Measurements from ENCODE around the gene DTX1. TPM values are rescaled to one million over a fixed set of nuclear protein-coding genes. Genes with fewer than 3 reads are reported as not detected.
"Not testable (repeated sequence)": the region's sequence is repeated elsewhere in the genome, so short reads cannot be mapped to it uniquely, and the experiment has no call there.

DTX1 gene
- total and polyA plus RNA-seq, 2 of the 13 experiments (the other 11 are each of a cell fraction or from before 2014, with no cell fraction given), result not detected

DNA sequence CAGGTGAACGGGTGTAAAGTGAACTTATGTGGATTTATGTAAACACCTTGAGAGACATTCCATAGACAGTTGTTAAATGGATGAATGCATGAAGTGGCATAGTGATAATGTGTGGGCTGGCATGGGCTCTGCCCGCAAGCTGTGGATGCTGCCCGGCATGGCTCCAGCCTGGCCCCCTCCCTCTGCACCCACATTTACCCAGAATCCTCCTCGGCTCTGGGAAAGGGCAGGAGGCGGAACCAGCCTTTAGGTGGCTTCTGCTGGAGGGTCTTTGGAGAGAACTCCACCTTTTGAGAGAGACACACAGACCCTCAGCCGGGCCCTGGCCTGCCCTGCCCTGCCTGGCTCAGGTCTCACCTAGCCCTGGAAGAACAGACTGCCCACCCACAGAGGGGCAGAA is 60.3 kb downstream of the DTX1 start:
- BruUV-seq (replicated peaks), result no TSS peak

DNA sequence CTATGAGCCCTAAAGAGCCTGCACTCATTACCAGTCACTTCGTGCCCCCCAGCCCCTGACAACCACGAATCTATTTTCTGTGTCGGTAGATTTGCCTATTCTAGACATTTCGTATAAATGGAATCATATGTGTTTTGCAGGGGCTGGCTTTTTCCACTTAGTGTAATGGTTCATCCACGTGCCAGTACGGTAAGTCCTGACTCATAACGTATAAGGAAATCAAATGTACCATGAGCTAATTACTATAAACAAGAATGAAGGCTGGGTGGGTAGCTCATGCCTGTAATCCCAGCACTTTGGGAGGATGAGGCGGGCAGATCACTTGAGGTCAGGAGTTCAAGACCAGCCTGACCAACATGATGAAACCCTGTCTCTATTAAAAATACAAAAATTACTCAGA is 61.2 kb downstream of the DTX1 start:
- WGBS (ENCODE audit: low lambda C conversion rate), result 14% methylated on average over 8 of the region's 8 CpGs
- H4K20me1 ChIP-seq (ENCODE audit: insufficient read depth, low read length); ATAC-seq; POLR2A ChIA-PET; FAIRE-seq; BruUV-seq (replicated peaks); H3K9ac ChIP-seq (ENCODE audit: insufficient read depth, low read depth, low read length); H3K27ac ChIP-seq (ENCODE audit: extremely low read length, insufficient read depth, low read length); intact Hi-C loops (cut with micrococcal nuclease; ENCODE audit: unreplicated experiment); H3K4me2 ChIP-seq (ENCODE audit: low read depth, low read length); in situ Hi-C loops (cut with HindIII; ENCODE audit: extremely low pct_ligation_motif_present, low pct_unique_long_range_greater_than_20kb); H3K4me3 ChIP-seq (replicated peaks in 1 of 3; ENCODE audit: insufficient read depth in 1 of 3, low read depth in 2 of 3, low read length in 3 of 3); H3K79me2 ChIP-seq (ENCODE audit: insufficient read depth, low read length); DNase-seq (ENCODE audit: low spot score); H2AFZ ChIP-seq (ENCODE audit: low read length); H3K36me3 ChIP-seq (replicated peaks in 1 of 2; ENCODE audit: control insufficient read depth in 1 of 2, insufficient read depth in 2 of 2, low read length in 2 of 2); CTCF ChIA-PET (ENCODE audit: low intra/inter-chr PET ratio, low total read pairs); H3K9me3 ChIP-seq (ENCODE audit: low read length); H3K4me1 ChIP-seq (ENCODE audit: insufficient read depth, low read length): not testable (repeated sequence)
- H3K27me3 ChIP-seq (ENCODE audit: control insufficient read depth in 1 of 2, insufficient read depth in 2 of 2, low read length in 2 of 2), result peaks cover 0 to 12% of the 10 kb centered on the region in 2 experiments; a peak in 1 of 5 replicates

More for the DNA sequence above, 60.3 kb downstream of the DTX1 start:
- Histone ChIP-seq H2AFZ (ENCODE audit: low read length) (no peak overlapping the region), H3K4me3 (replicated peaks in 1 of 3; ENCODE audit: insufficient read depth in 1 of 3, low read depth in 2 of 3, low read length in 3 of 3) (no peak overlapping the region), H3K4me1 (ENCODE audit: insufficient read depth, low read length) (no peaks in the 10 kb centered on the region), H3K27ac (ENCODE audit: extremely low read length, insufficient read depth, low read length) (no peak overlapping the region), H3K36me3 (replicated peaks in 1 of 2; ENCODE audit: control insufficient read depth in 1 of 2, insufficient read depth in 2 of 2, low read length in 2 of 2) (no peaks in the 10 kb centered on the region), H3K27me3 (ENCODE audit: control insufficient read depth in 1 of 2, insufficient read depth in 2 of 2, low read length in 2 of 2) (peaks cover 0 to 12% of the 10 kb centered on the region in 2 experiments; a peak in 1 of 5 replicates), H3K9ac (ENCODE audit: insufficient read depth, low read depth, low read length) (no peak overlapping the region), H3K9me3 (ENCODE audit: low read length) (no peaks in the 10 kb centered on the region), H4K20me1 (ENCODE audit: insufficient read depth, low read length) (no peaks in the 10 kb centered on the region), H3K79me2 (ENCODE audit: insufficient read depth, low read length) (no peaks in the 10 kb centered on the region), H3K4me2 (ENCODE audit: low read depth, low read length) (no peak overlapping the region)
- ATAC-seq, result no peak; the same call in 2 of the 3 replicates
- CTCF ChIA-PET (ENCODE audit: low intra/inter-chr PET ratio, low total read pairs), result no interaction called here
- 0% methylated on average over 2 of the region's 6 CpGs for WGBS (ENCODE audit: low lambda C conversion rate)
- FAIRE-seq, result no peak
- DNase-seq (ENCODE audit: low spot score), result no peak
- POLR2A ChIA-PET, result no interaction called here
- TF ChIP-seq ZNF143 (CRISPR knock-in tag; IDR thresholded peaks at IDR 0.05) (peak; percentile 70), SMARCE1 (IDR thresholded peaks at IDR 0.05; ENCODE audit: borderline replicate concordance) (no peak)
- in situ Hi-C loops (cut with HindIII; ENCODE audit: extremely low pct_ligation_motif_present, low pct_unique_long_range_greater_than_20kb), result no loop called here
- intact Hi-C loops (cut with micrococcal nuclease; ENCODE audit: unreplicated experiment), result no loop called here

- H3K4me1 ChIP-seq (ENCODE audit: insufficient read depth, low read length), result no peaks in the 10 kb centered on the region
- BruUV-seq (replicated peaks), result no TSS peak
- no peak for FAIRE-seq
Measured at GRCh38 chr12:113118142-113118541, 61.6 kb downstream of the DTX1 start.

More at GRCh38 chr12:113118142-113118541, 61.6 kb downstream of the DTX1 start:
- Histone ChIP-seq H3K27ac (ENCODE audit: extremely low read length, insufficient read depth, low read length) (no peak overlapping the region), H4K20me1 (ENCODE audit: insufficient read depth, low read length) (no peaks in the 10 kb centered on the region), H3K36me3 (replicated peaks in 1 of 2; ENCODE audit: control insufficient read depth in 1 of 2, insufficient read depth in 2 of 2, low read length in 2 of 2) (no peaks in the 10 kb centered on the region), H3K4me3 (replicated peaks in 1 of 3; ENCODE audit: insufficient read depth in 1 of 3, low read depth in 2 of 3, low read length in 3 of 3) (no peak overlapping the region), H3K9ac (ENCODE audit: insufficient read depth, low read depth, low read length) (no peak overlapping the region), H3K9me3 (ENCODE audit: low read length) (no peaks in the 10 kb centered on the region), H3K4me2 (ENCODE audit: low read depth, low read length) (no peak overlapping the region), H2AFZ (ENCODE audit: low read length) (no peak overlapping the region), H3K79me2 (ENCODE audit: insufficient read depth, low read length) (no peaks in the 10 kb centered on the region), H3K27me3 (ENCODE audit: control insufficient read depth in 1 of 2, insufficient read depth in 2 of 2, low read length in 2 of 2) (peaks cover 0 to 12% of the 10 kb centered on the region in 2 experiments; a peak in 1 of 5 replicates)
- intact Hi-C loops (cut with micrococcal nuclease; ENCODE audit: unreplicated experiment), result no loop called here
- ChIA-PET CTCF (ENCODE audit: low intra/inter-chr PET ratio, low total read pairs) (no interaction called here), POLR2A (no interaction called here)
- 41% methylated on average over 1 of the region's 1 CpG for WGBS (ENCODE audit: low lambda C conversion rate)
- no peak for TF ChIP-seq CBX5 (CRISPR knock-in tag; IDR thresholded peaks at IDR 0.05; ENCODE audit: borderline replicate concordance)
- TF ChIP-seq TCF12 (IDR thresholded peaks at IDR 0.05), result no peak
- no peak for TF ChIP-seq TCF12 (CRISPR knock-in tag; IDR thresholded peaks at IDR 0.05)
- TF ChIP-seq YY1 (IDR thresholded peaks at IDR 0.05; ENCODE audit: insufficient read depth, insufficient replicate concordance, low read depth, low read length), result no peak
- TF ChIP-seq PITX1 (CRISPR knock-in tag; IDR thresholded peaks at IDR 0.05), result no peak
- no peak for TF ChIP-seq ZNF724P (CRISPR knock-in tag; IDR thresholded peaks at IDR 0.05; ENCODE audit: borderline replicate concordance)
- in situ Hi-C loops (cut with HindIII; ENCODE audit: extremely low pct_ligation_motif_present, low pct_unique_long_range_greater_than_20kb), result no loop called here
- ATAC-seq, result no peak
- DNase-seq (ENCODE audit: low spot score), result no peak

All from HepG2 (cell line).